ENCODE measurements around the gene CASS4.

The CASS4 gene

DNA sequence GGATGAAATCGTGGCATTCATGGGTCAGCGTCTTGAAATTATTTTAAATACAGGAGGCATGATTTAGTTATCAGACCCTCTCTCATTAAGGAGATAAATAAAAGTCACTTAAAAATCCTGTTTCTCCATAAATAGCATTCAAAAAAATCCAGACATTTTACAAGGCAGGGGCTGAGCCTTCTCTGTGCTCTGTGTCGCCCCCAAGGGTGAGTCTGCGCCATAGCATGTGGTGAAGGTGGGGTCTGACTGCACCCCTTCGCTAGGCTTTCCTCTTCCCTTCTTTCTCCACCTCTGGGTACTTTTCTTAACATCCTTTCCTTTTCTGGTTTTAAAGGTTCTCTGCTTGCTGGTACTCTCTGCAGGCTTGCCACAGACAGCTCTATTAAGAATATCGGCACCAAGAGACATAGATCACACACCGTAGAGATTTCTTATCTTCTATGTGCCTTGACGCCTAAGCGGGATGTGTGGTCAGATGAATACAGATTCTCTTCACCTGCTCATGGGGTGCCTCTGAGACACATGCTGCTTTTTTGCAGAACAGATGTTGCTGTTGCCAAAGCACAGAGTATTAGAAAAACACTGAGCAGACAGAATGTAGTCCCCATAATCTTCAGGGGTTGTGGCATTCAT lies 92.4 kb downstream of the CASS4 start:
- DNase-seq (ENCODE audit: low read depth in 3 of 3, low spot score in 1 of 3): no peak

DNA sequence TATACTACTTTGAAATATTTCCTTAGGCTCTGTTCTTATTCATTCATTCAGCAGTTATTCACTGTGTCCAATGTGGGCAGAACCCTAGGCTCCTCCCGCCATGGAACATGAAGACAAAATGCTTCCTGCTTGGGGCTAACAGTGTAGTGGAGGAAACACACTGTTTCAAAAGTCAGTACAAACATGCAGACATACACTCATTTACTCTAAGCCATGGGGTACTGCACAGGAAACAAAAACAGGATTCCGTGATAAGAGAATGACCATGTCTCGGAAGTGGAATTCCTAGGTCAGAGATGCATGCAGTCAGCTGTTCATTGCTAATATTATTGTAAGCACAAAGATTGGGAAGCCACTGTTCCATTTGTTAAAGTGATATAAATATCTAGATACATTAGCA lies 94.0 kb downstream of the CASS4 start:
- DNase-seq (ENCODE audit: low read depth in 3 of 3, low spot score in 1 of 3): no peak
